ENCODE data around the gene C17orf113.
"Not testable (repeated sequence)": the region's sequence is repeated elsewhere in the genome, so short reads cannot be mapped to it uniquely, and the experiment has no call there.

C17orf113 gene

DNA sequence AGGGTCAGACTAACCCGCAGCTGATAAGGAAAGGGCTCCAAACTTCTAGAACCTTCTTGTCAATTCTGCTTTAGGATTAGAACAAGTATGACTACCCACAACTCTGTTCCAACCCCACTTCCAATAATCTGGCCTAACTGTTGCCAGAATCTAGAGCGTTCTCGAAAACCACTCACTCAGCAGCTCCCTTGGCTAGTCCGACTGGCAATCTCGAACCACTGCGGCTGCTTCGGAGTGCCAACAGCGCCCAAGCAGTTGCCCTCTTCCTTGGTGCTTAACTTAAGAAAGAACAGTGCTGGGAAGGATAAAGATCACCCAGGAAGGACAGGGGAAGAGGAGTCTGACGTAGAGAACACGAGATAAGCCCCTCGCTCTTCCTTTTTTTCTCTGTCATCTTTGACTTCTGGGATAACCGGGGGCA, 34.0 kb downstream of the C17orf113 start:
- DNase-seq (ENCODE audit: low read depth) = no peak

DNA sequence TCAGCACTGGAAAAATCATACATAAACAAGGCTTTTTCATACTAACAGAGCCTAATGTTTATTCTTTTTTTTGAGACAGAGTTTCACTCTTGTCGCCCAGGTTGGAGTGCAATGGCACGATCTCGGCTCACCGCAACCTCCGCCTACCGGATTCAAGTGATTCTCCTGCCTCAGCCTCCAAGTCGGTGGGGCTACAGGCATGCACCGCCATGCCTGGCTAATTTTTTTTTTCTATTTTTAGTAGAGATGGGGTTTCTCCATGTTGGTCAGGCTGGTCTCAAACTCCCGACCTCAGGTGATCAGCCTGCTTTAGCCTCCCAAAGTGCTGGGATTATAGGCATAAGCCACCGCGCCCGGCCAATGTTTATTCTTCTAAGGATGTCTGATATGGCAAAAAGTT, 36.7 kb downstream of the C17orf113 start:
- not testable (repeated sequence) for DNase-seq (ENCODE audit: low read depth)

DNA sequence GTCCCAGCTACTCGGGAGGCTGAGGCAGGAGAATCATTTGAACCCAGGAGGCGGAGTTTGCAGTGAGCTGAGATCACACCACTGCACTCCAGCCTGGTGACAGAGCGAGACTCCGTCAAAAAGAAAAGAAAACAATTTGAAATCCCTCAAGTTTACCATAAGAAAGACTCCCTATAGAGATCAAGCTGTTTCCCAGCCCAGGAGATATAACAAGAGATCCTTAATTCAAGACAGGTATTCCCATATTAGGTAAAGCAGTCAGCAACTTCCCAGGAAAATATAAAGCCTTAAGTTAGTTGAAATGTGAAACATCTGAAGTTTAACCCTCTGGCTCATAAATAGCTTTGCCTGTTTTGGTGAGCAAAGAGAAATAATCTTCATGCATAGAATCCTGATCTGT, 38.0 kb downstream of the C17orf113 start:
- DNase-seq (ENCODE audit: low read depth) = not testable (repeated sequence)

DNA sequence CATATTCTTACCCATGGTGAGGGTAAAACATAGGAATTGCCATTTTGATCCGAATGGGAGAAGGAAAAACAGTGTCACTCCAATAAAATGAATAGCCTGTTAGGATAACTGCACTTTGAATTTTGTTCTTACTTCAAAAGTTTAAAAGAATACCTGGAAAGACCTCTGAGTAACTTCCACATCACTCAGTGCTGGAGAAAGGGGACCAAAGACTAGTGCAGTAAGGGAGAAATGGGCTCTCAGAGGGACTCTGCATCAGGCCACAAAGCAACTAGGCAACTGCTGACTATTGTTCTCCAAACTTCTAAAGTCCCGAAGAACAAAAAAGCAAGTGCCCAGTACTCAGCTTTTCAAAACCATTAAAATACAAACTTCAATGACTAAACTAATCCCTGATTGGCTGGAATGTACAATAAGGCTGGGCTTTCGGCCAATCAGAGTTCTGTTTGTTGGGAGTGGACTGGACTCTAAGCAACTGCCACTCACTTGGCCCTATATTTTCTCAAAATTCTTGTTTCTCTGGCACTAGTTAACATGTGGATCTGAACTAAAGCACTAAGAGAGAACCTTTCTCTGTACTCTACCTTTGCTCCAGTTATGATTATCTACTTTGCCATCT, 39.4 kb downstream of the C17orf113 start:
- no peak for DNase-seq (ENCODE audit: low read depth)

DNA sequence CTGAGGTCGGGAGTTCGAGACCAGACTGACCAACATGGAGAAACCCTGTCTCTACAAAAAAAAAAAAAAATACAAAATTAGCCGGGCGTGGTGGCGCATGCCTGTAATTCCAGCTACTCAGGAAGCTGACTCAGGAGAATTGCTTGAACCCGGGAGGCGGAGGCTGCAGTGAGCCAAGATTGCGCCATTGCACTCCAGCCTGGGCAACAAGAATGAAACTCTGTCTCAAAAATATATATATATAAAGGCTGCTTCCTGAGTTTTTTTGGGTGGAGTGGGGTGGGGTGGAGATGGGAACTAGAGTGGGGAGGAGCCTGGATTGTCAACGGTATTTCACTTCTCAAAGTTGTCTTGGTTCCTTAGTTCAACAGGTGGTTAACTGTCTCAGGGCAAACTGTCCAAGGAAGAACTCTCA, 40.1 kb downstream of the C17orf113 start:
- not testable (repeated sequence) for DNase-seq (ENCODE audit: low read depth)

DNA sequence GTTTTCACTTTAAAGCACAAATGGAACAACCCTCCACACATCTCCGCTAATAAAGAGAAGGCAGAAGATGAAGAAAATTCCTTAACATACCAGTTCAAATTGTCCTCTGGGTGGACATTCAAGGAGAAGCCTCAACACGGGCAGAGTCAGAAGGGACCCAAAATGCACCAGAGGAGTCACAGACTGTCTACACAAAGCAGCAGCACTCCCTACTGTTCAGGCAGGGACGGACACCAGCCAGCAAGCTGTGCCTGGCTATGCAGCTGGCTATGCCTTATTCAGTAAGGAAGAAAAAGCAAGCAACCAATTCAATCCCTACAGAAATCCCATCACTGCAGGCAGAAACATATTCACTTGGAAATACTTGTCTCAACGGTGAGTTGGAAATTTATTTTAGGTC, 41.2 kb downstream of the C17orf113 start:
- DNase-seq (ENCODE audit: low read depth) = no peak

DNA sequence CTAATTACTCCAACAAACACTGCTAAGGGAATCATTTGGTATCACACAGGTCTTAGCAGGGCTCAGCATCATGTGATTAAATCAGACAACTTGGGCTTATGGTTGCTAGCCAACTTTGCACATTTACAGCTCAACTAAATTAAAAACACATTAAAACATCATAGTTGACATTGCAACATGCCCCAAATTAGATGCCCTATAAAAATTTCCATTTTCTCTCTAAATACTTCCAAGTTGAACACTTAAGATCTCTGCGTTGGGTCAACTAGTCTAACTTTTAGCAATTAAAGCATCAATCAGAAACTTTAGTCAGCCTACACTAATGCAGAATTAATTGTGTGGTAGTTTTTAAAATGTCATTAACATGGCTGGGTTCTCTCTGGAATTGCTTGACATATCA, 45.2 kb downstream of the C17orf113 start:
- no peak for DNase-seq (ENCODE audit: low read depth)

DNA sequence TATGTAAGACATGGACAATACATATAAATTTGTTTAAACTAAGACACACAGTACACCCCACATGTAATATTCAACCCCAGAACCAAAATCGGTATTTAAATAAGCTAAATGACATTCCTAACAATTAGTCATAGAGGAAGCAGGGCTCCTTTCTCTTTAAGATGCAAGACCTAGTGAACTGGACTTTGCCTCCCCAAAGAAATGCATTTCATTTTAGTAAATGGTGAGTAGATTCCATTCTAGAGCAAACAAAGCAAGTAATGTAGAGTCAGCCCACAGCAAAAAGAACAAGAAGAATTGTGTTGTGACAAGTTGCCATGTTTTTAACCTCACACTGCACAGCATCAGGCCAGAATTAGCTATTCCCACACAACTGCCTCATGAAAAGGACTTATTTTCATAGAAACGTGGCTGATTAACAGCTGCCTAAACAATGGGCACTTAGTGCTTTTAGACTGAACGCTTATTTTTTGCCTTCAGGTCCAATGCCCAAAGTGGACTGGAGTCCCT, 47.6 kb downstream of the C17orf113 start:
- no peak for DNase-seq (ENCODE audit: low read depth)

DNA sequence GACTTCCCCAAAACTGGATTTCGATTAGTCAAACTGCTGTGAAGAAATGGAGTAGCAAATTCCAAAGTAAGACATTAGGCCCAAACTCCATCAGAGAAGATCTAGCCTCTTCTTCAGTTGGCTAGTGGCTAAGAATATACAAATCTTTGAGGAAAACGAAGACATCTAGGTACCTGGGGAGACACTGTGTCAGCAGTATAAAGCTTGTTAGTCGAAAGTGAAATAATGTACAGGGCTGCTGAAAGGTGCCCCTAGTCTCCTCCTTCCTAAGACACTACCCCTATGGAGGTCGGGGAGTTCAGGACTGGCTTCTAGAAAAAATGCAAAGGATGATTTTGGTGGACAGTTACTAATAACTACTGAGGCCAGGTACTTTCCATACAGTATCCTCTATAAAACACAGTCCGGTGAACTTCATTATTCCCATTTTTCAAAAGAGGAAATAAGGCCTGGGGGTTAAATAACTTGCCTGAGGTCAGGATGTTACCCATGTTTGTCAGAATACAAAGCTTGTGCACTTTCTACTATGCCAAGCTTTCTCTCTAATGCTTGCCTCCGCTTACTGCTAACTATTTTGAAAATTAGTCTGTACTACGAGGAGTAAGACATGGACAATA, 48.1 kb downstream of the C17orf113 start:
- no peak for DNase-seq (ENCODE audit: low read depth)

DNA sequence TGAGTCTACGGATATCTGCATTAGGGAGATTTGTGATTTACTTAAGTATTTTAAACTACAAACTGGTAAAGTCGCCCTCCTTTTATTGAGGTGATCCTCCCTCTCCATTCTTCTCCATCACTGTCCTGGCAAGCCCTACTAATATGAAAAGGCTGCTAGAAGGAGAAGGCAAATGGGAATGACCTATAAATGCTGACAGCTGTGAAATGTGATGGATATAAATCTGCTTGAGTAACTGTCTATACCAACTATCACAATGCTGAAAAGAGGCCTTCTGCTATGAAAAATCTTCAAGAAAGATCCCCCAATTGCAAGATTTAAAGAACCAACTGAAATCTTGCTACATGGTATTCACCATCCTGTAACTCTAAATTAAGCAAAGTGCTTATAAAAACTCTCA, 48.7 kb downstream of the C17orf113 start:
- no peak for DNase-seq (ENCODE audit: low read depth)

DNA sequence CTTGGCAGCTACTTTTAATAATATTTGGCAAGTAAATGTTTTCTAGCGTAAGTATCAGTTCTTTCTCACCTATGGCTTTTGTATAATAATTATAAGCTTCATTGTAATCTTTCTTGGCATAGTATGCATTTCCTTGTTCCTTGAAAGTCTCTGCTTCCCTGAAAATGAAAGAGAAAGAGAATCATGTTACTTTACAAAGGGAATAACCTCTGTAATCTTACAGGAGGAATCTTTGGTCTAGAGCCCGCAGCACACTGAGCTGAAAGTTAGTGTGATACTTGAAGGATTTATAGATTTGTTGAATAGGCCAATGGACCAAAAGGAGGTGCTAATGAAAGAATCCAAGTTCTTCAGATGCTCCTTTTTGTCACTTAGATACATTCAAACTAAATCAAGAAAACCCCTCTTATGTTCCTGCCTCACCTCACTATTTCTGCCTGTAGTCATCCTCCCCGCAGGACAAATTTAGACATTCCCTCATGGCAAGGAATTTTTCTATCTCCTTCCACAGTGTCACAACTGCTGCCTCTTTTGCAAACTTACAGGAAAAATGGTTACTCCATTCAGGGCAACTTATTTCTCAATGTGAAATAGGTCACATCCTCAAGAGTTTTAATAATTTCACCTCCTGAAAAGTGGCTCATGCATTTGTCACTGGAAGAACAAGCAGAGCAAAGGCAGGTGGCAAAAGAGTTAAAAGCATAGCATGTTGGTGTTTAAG, 49.8 kb downstream of the C17orf113 start:
- DNase-seq (ENCODE audit: low read depth) = no peak

DNA sequence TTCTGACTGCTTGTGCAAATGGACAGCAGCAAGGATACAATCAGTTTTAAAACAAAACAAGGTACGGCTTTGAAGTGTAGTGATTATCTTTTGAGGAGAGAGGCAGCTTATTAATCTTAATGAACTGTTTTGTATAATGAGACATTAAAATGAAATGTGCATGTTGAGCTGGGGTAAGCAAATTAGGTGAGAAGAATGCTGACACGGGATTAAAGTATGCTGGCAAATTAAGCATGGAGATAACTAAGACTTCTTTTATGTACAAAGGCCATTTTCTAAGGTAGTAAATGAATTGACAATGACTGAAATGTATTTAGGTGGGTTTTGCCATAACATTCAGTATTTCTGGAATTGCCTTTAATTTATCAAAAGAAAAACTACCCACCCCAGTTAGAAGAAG, 51.9 kb downstream of the C17orf113 start:
- no peak for DNase-seq (ENCODE audit: low read depth)

DNA sequence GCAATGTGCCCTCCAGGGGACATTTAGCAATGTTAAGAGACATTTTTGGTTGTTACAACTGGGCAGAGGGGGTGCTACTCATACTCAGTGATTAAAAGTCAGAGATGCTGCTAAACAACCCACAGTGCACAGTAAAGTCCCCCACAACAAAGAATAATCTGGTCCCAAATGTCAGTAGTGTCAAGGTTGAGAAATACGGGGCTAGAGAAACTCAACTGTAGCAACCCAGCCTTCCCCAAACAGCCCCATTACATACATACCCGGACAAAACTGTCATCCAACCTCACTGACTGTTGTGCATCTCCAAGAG, 53.6 kb downstream of the C17orf113 start:
- no peak for DNase-seq (ENCODE audit: low read depth)

DNA sequence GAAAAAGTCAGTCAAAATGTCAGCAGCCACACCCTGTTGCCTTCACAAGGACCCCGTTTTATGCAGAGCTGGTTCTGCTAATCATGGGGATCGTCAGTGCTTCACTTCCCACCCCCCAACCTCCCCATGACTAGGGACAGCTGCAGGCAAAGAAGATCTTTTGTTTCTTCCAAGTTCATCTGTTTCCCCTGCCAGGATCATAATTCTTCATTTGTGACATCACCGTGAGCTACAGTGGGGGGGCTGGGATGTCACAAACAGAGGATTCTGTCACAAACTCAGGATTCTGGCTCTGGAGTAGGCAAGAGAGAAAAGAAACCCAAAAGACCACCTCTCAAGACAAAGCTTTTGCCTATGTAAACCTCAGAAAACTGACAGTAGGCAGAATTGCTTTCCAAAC, 57.8 kb downstream of the C17orf113 start:
- no peak for DNase-seq (ENCODE audit: low read depth)

DNA sequence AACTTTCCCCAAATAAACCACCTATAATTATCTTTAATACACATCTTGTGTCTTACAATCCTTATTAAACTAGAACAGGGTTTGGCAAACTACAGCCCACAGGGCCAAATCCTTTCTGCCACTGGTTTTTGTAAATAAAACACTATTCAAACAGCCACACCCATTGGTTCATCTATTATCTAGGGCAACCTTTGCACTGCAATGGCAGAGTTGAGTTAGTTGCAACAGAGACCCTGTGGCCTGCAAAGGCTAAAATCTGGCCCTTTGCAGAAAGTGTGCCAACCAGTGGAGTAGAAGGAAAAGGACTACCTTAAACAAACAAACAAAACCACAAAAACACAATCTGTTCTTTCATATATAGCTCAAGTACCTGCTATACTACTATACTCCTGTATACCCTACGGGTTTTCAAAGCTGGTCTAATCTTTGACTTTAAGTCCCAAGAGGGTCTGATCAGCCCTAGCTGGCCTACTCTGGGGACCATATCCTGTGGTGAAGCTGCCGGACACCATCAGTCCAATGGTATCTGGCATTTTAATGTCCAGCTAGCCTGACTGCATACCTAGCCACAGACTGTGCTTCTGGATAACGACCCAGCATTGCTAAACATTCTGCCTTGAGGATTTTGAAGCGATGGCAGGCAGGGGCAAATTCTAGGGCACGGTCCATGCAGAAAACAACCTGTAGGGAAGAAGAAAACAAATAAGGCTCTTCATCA, 60.5 kb downstream of the C17orf113 start:
- no peak for DNase-seq (ENCODE audit: low read depth)

DNA sequence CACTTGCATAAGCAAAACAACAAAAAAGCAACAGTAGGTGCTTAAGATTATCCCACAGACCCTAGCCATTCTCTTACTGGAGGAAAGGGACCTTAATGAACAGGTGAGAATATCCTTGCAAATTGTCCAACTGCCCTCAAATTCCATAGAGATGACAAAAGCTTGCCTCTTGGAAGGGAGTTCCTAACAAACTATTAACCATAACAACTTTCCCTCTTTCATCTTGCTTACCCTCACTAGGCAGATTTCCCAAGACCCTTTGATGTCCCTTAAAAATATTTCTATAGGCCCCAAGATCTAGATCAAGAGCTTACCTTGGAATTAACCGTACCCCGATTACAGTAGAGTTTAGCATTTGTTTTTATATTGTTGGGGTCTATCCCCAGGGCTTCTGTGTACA, 62.0 kb downstream of the C17orf113 start:
- DNase-seq (ENCODE audit: low read depth) = no peak
